ENCODE results near the gene CCT6A.

- TF ChIP-seq CTCF (IDR thresholded peaks at IDR 0.05; ENCODE audit: low read length): no peak
- no peak for TF ChIP-seq EZH2 (optimal IDR thresholded peaks at IDR 0.05; ENCODE audit: low read depth, low read length)
- TF ChIP-seq EZH2phosphoT487 (IDR thresholded peaks at IDR 0.05; ENCODE audit: low read length): no peak
Observed at GRCh38 chr7:56078196-56078595, 26.6 kb downstream of the CCT6A start.

Measured in MM.1S (cell line).